Measurements from ENCODE around the gene NEK2.
A peak's percentile ranks its signal among the peaks of the same experiment; 100 is the strongest.
"Not testable (repeated sequence)": the region's sequence is repeated elsewhere in the genome, so short reads cannot be mapped to it uniquely, and the experiment has no call there.

The NEK2 gene

DNA sequence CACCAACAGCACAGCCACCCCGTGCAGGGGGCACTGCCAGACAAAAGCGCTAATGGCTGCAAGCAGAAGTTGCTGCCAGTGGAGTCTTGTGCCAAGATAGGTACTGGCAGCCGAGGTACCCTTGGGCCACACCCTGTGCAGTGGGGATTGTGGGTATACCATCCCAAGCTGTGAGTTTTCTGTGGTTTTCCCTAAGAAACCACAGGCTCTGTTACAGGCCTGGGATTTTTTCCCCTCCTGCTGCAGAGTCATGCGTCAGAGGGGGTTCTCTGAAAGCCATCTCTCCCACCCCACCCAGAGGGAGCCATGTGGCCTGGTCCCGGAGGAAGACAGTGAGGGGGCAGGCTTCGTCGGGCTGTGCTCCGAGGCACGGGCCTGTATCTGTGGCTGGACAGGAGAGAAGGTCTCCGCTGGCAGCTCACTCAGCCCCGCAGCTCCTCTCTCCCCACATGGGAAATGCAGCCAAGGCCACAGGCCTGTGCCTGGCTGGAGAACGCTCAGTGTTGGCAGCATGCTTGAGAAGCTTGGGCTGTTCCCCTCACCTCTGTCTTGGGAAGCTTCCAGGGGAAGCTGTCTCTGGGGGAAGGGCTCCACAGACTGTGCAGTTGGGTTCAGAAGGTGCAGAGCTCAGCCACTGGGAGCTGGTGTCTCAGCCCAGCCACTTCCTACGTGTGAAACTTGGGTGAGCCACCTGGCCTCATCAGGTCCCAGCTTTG lies 42.5 kb downstream of the NEK2 start:
- DNase-seq (ENCODE audit: low read depth): peak; percentile 89

DNA sequence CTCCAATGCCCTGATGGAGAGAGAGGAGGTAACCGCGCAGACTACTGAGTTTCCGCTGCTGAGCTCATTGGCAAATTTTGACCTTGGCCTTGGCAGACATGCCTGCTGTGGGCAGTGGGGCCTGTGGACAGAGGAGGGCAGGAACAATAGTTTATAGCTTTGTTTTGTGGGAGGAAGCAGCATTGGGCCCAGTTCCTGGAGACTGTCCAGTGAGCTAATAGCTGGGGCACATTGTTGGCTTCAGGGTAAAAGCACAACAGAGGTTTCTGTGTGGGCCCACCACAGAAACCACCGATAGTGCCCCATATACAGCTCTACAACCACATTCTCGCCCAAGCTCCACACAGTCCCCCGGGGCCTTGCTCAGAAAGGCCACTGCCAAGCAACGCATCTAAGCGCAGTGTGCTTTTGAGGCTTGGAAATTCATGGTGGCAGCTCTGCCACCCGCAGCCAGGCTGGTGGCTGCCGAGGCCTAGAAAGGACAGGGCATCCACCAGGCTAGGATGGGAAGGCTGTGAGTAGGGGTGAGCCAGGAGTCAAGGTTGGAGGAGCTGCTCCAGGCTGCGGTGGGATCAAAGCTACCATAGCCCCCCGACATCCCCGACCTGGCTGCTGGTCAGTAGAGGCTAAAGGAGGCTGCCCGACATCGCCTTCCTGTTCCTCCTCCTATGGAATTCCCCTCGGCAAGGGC lies 43.2 kb downstream of the NEK2 start:
- DNase-seq (ENCODE audit: low read depth): no peak

DNA sequence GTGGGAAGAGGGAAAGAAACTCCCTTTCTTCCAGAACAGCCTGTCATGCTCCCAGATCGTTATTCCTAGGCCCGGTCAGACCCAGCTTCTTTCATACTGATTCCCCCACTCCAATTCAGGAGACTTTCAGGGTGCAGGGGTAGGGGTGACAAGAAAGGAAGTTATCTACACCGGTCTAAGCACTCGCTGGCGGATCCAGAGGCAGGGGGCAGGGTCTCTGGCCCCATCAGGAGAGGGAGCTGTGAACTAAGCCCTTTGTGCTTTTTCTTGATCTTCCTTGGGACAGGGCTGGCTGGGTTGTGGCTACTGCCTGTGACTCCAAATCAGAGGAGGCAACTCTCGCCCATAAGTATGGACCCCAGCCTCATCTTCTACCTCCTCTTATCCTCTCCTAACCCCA lies 44.3 kb downstream of the NEK2 start:
- DNase-seq (ENCODE audit: low read depth): no peak

DNA sequence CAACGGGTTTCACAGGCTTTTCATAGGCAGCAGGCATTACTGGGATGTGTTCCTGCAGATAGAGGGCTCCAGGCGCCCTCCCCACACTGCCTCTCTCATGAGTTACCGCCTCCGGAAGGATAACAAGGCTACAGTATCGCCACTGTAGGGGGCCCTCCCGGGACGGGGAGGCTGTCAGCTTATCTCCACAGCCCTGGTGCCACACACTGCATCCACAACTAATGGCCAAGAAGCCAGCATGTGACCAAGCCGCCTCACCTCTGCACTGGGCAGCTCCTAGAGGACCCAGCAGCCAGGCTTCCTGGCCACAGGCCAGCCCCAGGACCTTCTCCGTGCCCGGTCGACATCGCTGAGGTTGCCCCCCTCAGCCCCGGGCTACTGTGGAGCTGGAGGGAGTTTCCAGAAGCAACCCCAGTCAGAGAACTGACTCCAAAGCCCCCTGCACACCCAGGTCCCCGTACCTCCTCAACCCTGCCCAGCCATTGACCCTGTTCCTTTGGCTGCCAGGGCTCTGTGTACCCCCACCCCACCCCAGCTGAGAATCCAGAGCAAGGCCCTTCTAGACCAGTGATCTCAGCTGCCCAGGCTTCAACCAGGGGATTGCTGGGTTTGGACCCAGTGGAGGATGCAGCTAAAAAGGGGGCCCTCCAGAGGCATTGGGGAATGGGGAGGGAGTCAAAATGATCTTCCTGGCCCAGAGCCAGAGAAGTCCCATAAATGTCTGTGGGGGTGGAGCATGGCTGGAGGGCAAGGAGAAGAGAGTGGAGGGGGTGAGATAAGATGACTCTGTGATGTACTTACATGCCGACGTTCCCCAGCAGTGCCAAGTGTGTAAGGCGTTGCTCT lies 45.0 kb downstream of the NEK2 start:
- DNase-seq (ENCODE audit: low read depth): peak; percentile 34

DNA sequence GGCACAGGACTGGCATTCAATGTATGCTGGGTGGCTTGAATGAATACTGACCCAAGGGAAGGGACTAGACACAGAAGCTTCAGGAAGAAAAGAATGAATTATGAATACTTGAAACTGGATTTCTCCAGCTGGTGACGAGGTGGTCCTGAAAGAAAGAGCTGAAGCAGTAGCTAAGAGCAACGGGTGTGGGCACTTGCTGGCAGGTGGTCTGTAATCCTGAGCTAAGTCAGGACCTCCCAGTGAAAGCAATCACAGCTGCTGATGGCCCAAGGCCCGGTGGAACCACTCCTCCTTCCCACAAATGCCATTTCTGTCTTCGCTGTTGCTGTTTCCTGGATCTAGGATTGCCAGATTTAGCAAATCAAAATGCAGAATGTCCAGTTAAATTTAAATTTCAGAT lies 47.0 kb downstream of the NEK2 start:
- DNase-seq (ENCODE audit: low read depth): no peak

DNA sequence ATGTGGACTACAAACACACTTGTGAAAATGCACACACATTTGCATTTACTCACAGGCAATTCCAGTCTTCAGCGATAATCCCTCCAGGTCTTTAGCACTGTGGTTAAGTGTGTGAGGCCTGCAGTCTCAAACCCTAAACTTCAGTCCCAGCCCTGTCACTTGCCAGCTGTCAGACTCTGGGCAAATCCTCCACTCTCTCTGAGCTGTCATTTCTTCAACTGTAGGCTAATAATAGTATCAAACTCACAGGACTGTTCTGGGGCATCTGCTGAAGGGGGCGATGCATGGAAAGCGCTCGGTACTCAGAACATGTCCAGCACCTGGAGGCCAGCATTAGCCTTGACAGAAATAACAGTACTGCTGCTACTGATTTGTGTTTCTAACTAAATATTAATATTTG lies 48.2 kb downstream of the NEK2 start:
- no peak for DNase-seq (ENCODE audit: low read depth)

DNA sequence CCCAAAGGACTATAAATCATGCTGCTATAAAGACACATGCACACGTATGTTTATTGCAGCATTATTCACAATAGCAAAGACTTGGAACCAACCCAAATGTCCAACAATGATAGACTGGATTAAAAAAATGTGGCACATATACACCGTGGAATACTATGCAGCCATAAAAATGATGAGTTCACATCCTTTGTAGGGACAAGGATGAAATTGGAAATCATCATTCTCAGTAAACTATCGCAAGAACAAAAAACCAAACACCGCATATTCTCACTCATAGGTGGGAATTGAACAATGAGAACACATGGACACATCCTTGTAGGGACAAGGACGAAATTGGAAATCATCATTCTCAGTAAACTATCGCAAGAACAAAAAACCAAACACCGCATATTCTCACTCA lies 49.6 kb downstream of the NEK2 start:
- DNase-seq (ENCODE audit: low read depth): not testable (repeated sequence)

DNA sequence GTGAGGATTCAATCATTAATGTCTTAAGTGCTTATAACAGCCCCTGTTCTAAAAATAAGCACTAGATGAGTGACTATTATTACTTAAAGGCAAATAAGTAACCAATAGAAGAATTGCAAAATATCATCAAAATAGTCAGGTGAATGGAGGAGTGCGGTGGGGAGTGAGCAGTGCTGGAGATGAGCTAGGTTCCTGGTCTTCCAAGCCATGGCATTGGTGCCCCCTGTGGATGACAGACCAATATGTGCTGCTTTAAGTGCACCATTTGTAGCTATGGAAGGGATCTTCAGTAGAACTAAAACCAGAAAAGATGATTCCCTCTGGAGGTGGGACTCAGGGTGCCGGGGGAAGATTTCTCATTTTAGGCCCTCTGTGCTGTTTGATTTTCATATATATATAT lies 50.4 kb downstream of the NEK2 start:
- DNase-seq (ENCODE audit: low read depth): peak; percentile 62

DNA sequence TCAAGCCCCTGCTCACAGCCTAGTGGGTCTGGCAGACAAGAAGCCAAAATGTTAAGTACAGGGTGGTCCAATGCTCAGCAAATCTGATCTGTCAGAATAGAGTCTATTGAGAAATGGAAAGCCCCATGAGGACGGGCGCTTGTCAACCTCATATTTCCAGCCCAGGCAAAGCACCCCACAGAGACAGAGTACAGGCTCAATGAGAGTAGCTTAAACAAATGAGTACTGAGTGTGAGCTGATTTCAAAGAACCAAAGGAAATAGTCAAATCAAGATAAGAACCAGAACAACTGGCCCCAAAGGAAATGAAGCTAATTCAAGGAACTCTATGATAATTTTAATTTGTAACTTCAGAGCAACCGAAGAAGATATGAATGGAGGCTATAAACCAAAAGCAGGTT lies 51.9 kb downstream of the NEK2 start:
- DNase-seq (ENCODE audit: low read depth): no peak

DNA sequence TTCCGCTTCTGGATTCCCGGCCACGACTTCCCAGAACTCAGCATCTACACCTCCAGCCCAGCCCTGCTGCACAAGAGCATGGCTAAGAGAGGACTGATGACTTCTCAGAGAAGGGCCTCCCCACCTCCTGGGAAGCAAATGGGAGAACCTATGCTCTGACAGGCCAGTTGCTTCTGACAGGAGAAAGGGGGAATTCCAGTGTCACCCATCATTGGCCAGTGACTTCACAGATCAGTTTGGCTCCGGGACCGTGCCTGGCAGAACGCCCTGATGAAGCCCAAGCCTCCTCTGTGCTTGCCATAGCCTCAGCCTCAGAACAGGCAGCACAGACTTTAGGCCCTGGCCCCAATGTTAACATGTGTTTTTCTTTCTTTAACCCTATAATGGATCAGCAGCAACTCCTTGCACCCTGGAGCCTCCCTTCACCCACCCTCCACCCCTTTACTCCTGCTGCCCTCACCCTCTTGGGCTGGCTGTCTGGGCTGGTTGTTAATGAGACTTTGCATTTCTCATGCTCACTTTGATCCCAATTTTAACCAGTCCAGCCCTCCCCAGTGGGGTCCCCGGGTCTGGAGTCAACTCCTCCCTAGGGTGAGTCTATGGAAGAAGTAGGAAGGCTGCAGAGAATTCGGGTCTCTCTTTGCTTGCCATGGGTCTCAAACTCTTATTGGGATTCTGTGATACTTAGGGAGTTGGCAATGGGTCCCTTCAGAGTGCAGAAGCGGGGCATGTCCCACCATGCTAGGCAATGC lies 53.8 kb downstream of the NEK2 start:
- no peak for DNase-seq (ENCODE audit: low read depth)

DNA sequence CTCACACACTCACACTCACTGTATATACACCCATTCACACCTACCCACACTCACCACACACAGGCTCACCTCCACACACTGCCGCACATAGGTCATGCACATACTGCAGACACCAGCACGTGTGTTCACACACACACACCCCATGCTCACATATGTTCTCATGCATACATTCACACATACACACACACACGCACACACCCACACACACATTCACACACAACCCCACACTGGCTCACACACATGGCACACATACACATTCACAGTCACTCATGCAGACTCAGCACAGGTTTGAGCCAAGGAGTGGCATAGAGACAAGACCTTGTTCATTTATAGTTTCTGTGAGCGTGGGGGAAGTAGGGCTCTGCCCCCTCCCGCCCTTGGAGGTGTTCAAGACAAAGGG lies 55.3 kb downstream of the NEK2 start:
- no peak for DNase-seq (ENCODE audit: low read depth)

DNA sequence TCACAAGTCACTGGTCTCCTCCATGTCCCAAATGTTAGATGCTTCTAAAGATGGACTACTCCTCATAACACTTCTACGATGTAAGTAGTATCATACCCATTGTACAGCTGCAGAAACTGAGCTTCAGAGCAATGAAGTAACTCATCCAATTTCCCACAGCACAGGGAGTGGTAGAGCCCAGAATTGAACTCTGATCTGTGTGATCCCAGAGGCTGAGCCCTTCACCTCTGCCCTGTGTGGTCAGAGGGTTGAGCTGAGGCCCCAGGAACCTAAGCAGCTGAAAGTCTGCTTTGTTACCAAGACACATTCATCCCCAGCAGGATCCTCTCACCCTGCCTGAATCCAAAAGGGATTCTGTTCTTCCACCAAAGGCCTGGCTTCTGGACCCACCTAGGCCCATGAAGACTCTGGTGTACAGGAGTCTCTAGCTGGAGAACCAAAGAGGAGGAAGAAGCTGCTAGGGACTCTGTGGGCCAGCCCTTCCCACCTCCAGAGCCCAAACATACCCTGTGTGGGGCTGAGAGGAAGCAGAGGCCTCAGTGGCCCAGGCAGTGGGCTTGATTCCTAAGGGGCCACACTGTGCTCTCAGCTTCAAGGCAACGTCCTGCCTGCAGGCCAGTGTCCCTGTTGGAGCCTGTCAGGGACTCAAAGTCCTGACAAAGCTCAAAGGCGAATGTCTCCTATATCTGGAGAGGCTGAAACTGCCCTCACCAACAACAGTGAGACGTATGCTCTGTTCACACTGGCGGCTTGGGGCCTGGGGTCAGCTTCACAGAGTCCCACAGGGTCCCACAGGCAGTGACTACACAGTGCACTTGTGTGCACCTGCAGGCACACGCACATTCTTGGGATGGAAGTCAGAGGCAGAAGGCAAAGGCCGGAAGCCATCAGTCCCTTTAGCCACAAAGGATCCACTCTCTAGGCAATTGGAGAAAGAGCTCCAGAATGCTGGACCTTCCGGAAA lies 56.1 kb downstream of the NEK2 start:
- no peak for DNase-seq (ENCODE audit: low read depth)

DNA sequence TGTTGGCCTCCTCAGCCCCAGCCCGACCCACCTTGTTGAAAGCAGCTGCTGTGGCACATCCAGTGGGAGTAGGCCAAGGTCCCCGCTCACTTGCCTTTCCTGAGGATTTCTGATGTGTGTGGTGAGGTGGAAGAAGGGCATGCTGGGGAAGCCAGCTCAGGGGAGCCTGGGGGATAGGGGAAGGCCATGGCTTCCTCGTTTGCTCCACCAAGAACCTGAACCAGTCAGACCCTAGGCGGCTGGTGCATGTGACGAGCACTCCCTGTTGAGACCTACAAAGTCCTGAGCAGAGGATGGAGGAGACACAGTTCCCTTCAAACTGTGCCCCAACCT lies 58.5 kb downstream of the NEK2 start:
- DNase-seq (ENCODE audit: low read depth): no peak

DNA sequence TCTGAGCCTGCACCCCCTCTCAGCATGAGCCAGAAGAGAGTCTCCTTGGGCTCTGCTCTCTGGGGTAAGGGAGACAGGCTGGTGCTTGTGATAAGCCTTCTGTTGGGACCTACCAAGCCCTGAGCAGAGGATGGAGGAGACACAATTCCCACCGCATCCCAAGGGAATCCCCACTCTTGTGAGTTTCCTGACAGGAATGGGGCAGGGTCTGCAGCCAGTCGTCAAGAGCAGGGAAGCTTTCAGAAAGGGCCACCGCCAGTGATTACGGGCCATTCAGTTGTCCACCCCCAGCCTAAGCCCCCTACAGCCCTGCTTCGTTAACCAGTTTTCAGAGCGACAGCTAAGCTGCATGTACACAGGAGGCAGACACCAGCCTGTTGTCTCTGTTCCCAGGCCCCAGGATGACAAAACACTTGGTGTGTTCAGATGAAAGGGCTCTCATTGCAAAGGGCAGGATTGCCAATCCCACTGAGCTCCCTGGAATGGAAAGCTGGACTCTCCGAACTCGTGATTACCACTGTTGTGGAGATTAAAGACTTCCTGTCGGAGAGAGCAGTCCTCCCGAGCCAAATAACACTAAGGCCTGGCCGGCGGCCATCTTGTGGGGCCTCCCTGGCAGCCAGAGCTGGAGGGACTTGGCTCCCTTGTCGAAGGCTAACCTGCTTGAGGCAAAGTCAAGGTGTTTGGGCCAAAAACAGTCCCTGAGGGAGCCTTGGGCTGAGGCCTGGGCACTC lies 59.0 kb downstream of the NEK2 start:
- no peak for DNase-seq (ENCODE audit: low read depth)

DNA sequence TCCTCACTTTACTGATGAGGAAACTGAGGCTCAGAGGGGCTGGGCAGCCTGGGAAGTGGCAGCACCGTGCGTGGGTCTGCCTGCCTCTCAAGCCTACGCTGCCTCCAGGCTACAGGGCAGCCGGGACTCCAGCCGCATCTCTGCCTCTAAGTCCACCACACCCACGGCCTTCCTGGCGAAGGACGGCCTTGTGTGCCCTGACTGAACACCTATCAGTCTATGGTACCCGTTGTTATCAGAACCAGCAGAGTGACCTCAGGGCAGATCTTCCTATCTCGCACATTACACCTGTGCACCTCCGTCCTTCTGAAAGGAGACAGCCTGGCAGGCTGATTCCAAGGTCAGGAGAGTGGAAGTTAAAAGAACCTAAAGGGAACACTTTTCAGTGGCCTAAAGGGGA lies 60.8 kb downstream of the NEK2 start:
- no peak for DNase-seq (ENCODE audit: low read depth)

DNA sequence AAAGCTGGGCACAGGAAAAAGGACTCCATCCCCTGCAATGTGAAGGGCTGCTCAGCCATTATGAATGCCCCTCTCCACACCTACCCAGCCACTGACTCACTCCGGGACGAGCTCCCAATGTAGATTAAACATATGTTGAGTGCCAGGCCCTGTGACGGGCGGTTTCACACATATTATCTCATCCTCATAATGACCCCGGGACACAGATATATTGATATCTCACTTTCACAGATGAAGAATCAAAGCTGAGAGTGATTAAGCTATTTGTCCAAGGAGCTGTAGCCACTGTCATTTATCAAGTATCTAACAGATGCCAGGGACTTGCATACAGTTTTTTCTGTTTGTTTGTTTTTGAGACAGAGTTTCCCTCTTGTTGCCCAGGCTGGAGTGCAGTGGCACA lies 61.5 kb downstream of the NEK2 start:
- DNase-seq (ENCODE audit: low read depth): no peak

DNA sequence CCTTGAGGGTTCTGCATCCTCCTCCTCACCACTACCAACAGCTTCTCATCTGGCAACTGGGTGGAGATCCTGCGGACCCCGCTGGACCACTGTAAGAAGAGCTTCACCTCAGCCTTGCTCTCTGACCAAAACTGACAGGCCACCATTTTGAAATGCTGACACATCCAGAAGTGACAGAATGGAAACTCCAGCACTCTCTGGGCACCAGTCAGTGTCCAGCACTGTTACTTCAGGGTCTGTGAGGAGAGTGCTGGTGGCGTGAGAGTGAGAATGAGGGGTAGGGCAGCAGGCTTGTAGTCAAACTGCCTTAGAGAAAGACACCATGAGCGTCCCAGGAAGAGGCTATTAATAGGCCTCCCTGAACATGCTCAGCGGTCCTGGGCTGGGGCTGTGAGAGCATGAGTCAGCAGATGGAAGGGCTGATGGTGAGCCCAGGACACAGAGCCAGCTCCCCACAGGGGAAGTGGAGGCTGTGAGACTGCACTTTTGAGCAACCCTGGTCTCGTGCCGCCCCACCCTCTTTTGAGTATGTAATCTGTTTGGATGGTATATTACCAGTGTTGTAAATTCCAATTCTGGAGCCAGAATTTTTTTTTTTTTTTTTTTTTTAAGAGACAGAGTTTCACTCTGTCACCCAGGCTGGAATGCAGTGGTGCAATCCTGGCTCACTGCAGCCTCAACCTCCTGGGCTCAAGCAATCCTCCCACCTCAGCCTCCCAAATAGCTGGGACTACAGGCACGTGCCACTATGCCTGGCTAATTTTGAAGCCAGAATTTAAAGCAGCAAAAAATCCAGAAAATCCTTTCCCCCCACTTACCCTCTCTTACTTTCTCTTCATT lies 62.1 kb downstream of the NEK2 start:
- DNase-seq (ENCODE audit: low read depth): peak; percentile 93

DNA sequence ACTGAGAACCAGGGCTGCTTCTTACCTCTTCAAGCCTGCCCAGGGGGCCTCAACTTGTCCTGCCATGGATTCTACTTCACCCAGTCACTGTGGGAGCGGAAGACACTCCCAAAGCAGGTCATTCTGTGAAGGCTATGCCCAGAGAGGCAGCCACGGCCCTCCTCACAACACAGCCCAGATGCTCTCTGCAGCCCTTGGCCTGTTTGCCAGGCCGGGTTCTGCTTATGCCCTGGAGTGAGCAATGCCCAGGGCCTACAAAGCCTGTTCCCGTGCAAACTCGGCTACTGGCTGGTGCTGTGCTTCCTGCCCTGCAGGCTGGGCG lies 62.7 kb downstream of the NEK2 start:
- DNase-seq (ENCODE audit: low read depth): no peak
